HG02642 (cell line): Measurements from ENCODE around the gene SLC23A1.
A peak's percentile ranks its signal among the peaks of the same experiment; 100 is the strongest.
"Not testable (repeated sequence)": the region's sequence is repeated elsewhere in the genome, so short reads cannot be mapped to it uniquely, and the experiment has no call there.

Experiments
- ATAC-seq: cut with Tn5 transposase; IDR thresholded peaks from one replicate; pipeline ENCODE4 v1.9.1; 2021; ENCODE audit warnings: mild to moderate bottlenecking; ENCODE audit not compliant: unreplicated experiment, poor library complexity

SLC23A1 gene

GRCh38 chr5:139390639-139391569 is 7.8 kb upstream of the SLC23A1 start:
- ATAC-seq: no peak

GRCh38 chr5:139389701-139390638 is 6.9 kb upstream of the SLC23A1 start, which contains the start of gene MZB1:
Gene MZB1, minus strand, starts transcription at chr5:139389913. Its CDS starts 57 bp downstream, at chr5:139389856.
- peak; percentile 43 for ATAC-seq

GRCh38 chr5:139388198-139388821 is 5.2 kb upstream of the SLC23A1 start:
- ATAC-seq: no peak

GRCh38 chr5:139387611-139388197 is 4.6 kb upstream of the SLC23A1 start:
- ATAC-seq: no peak

- ATAC-seq: not testable (repeated sequence)
Observed at GRCh38 chr5:139386956-139387355, 3.9 kb upstream of the SLC23A1 start.

GRCh38 chr5:139386050-139386438 is 2.9 kb upstream of the SLC23A1 start:
- no peak for ATAC-seq

GRCh38 chr5:139385061-139386049 is 2.3 kb upstream of the SLC23A1 start:
- ATAC-seq: no peak

GRCh38 chr5:139384591-139385051 is 1.5 kb upstream of the SLC23A1 start:
- no peak for ATAC-seq

- no peak for ATAC-seq
Observed at GRCh38 chr5:139383993-139384590, 995 bp upstream of the SLC23A1 start.

- ATAC-seq: no peak
Observed at GRCh38 chr5:139382807-139383206, 290 bp downstream of the SLC23A1 start.

GRCh38 chr5:139381837-139382761 is 998 bp downstream of the SLC23A1 start:
- no peak for ATAC-seq

GRCh38 chr5:139379626-139380449 is 3.3 kb downstream of the SLC23A1 start:
- no peak for ATAC-seq

GRCh38 chr5:139378941-139379361 is 4.1 kb downstream of the SLC23A1 start:
- ATAC-seq: no peak

- no peak for ATAC-seq
Observed at GRCh38 chr5:139378101-139378825, 4.8 kb downstream of the SLC23A1 start.

GRCh38 chr5:139377226-139377625 is 5.9 kb downstream of the SLC23A1 start:
- no peak for ATAC-seq

- ATAC-seq: no peak
Observed at GRCh38 chr5:139376364-139376763, 6.7 kb downstream of the SLC23A1 start.
